KMS-11 (cell line): ENCODE data around the gene ZMYND19.
A peak's percentile ranks its signal among the peaks of the same experiment; 100 is the strongest.

Source experiments
- H2AFZ ChIP-seq: fragments of 200-600 bp; sonication (generic); 2 replicates; pipeline ENCODE4 v1.6.1; 2016; ENCODE audit warnings: antibody characterized with exemption, mixed run types, low read depth
- H3K27ac ChIP-seq: fragments of 200-600 bp; sonication (generic); 2 replicates; pipeline ENCODE4 v1.6.1; 2016; ENCODE audit warnings: mild to moderate bottlenecking, mixed run types
- H3K27me3 ChIP-seq: fragments of 200-600 bp; sonication (generic); 2 replicates; pipeline ENCODE4 v1.6.1; 2017; ENCODE audit warnings: mild to moderate bottlenecking, low read depth, mixed run types, moderate library complexity; ENCODE audit not compliant: insufficient read depth
- H3K36me3 ChIP-seq: fragments of 200-600 bp; sonication (generic); 2 replicates; pipeline ENCODE4 v1.6.1; 2017; ENCODE audit warnings: mild to moderate bottlenecking, mixed run types; ENCODE audit not compliant: insufficient read depth
- H3K4me1 ChIP-seq: fragments of 200-600 bp; sonication (generic); 2 replicates; pipeline ENCODE4 v1.6.1; 2016; ENCODE audit warnings: mild to moderate bottlenecking, low read depth, mixed run types; ENCODE audit not compliant: poor library complexity, severe bottlenecking
- H3K4me2 ChIP-seq: fragments of 200-600 bp; sonication (generic); 2 replicates; pipeline ENCODE4 v1.7.0; 2016; ENCODE audit warnings: mild to moderate bottlenecking, mixed run types
- H3K4me3 ChIP-seq: fragments of 200-600 bp; sonication (generic); IDR thresholded peaks from 2 replicates; pipeline ENCODE4 v1.6.1; 2017; ENCODE audit warnings: low read depth, low read length, mixed read lengths; ENCODE audit not compliant: insufficient read depth
- H3K79me2 ChIP-seq: fragments of 200-600 bp; sonication (generic); 2 replicates; pipeline ENCODE4 v1.6.1; 2016; ENCODE audit warnings: low read depth, mixed run types; ENCODE audit not compliant: insufficient read depth
- H3K9ac ChIP-seq: fragments of 200-600 bp; sonication (generic); 2 replicates; pipeline ENCODE4 v1.6.1; 2016; ENCODE audit warnings: mild to moderate bottlenecking, mixed run types
- H4K20me1 ChIP-seq: fragments of 200-600 bp; sonication (generic); 2 replicates; pipeline ENCODE4 v1.6.1; 2016; ENCODE audit warnings: mild to moderate bottlenecking, mixed run types; ENCODE audit not compliant: insufficient read depth
- CTCF ChIP-seq: fragments of 200-600 bp; sonication (generic); conservative IDR thresholded peaks from 2 replicates; pipeline ENCODE4 v1.6.1; 2017; ENCODE audit warnings: low read depth, mild to moderate bottlenecking, antibody characterized with exemption, low read length, moderate library complexity, mixed read lengths

Gene ZMYND19

GRCh38 chr9:137588311-137588710, 2.0 kb downstream of the ZMYND19 start:
- no peak overlapping the region for H3K4me3 ChIP-seq

GRCh38 chr9:137586854-137587253, 3.5 kb downstream of the ZMYND19 start:
- peaks cover 19% of the 10 kb centered on the region; the same call in 1 of the 2 replicates for H3K79me2 ChIP-seq
- no peaks in the 10 kb centered on the region; the same call in 1 of the 2 replicates for H3K36me3 ChIP-seq

More at GRCh38 chr9:137588311-137588710, 2.0 kb downstream of the ZMYND19 start:
- Histone ChIP-seq H3K9ac (no peak overlapping the region), H3K27ac (no peak overlapping the region), H3K36me3 (no peaks in the 10 kb centered on the region; the same call in 1 of the 2 replicates), H3K79me2 (peaks cover 19% of the 10 kb centered on the region; the same call in 1 of the 2 replicates), H3K4me2 (peak overlapping the region; percentile 69; the same call in 1 of the 2 replicates), H3K27me3 (no peaks in the 10 kb centered on the region), H2AFZ (no peak overlapping the region), H4K20me1 (0 out of 2 replicates have a peak, but pooled peaks cover 4% of the 10 kb centered on the region), H3K4me1 (peaks cover 15% of the 10 kb centered on the region)
- TF ChIP-seq CTCF: no peak

GRCh38 chr9:137583957-137584356, 6.4 kb downstream of the ZMYND19 start:
- Histone ChIP-seq H3K36me3 (no peaks in the 10 kb centered on the region; the same call in 1 of the 2 replicates), H3K9ac (no peak overlapping the region), H2AFZ (no peak overlapping the region), H3K27me3 (no peaks in the 10 kb centered on the region), H4K20me1 (no peaks in the 10 kb centered on the region; the same call in 1 of the 2 replicates), H3K27ac (no peak overlapping the region), H3K4me3 (no peak overlapping the region), H3K4me2 (no peak overlapping the region), H3K79me2 (peaks cover 12% of the 10 kb centered on the region; the same call in 1 of the 2 replicates), H3K4me1 (peaks cover 14% of the 10 kb centered on the region)
- TF ChIP-seq CTCF: no peak

More at GRCh38 chr9:137586854-137587253, 3.5 kb downstream of the ZMYND19 start:
- Histone ChIP-seq H4K20me1 (0 out of 2 replicates have a peak, but pooled peaks cover 4% of the 10 kb centered on the region), H3K9ac (no peak overlapping the region), H3K4me2 (no peak overlapping the region), H3K27ac (no peak overlapping the region), H2AFZ (no peak overlapping the region), H3K4me1 (peaks cover 15% of the 10 kb centered on the region), H3K4me3 (no peak overlapping the region), H3K27me3 (no peaks in the 10 kb centered on the region)
- TF ChIP-seq CTCF: no peak

DNA sequence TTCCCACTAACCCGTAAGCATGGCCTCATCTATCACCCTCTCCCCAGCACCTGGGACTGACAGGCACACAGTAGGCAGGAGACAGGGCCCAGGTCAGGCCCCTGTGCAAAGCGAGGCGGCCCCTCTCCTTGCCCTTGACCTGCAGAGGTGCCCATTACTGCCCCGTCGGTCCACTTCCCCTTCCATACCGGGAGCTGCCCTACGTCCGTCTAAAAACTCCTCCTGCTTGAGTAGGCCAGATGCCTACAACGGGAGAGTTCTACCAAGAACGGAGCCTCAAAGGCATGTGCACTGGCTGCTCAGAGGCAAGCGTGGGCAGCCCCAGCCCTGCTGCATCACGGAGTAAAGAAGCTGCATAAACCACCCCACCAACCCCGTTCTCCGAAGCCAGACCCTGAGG, 7.0 kb downstream of the ZMYND19 start:
- no peak overlapping the region for H2AFZ ChIP-seq
- H3K4me2 ChIP-seq: no peak overlapping the region
- H4K20me1 ChIP-seq: no peaks in the 10 kb centered on the region; the same call in 1 of the 2 replicates
- H3K79me2 ChIP-seq: peaks cover 9% of the 10 kb centered on the region; the same call in 1 of the 2 replicates
- TF ChIP-seq CTCF: no peak
- no peak overlapping the region for H3K9ac ChIP-seq
- H3K27ac ChIP-seq: no peak overlapping the region
- H3K36me3 ChIP-seq: no peaks in the 10 kb centered on the region; the same call in 1 of the 2 replicates
- H3K4me1 ChIP-seq: peaks cover 9% of the 10 kb centered on the region
- no peak overlapping the region for H3K4me3 ChIP-seq
- H3K27me3 ChIP-seq: no peaks in the 10 kb centered on the region
